Activated B cell treated with CpG ODN at 0.5 μM for 24 hours (primary cell): ENCODE measurements around the gene HMBS. TPM values are rescaled to one million over a fixed set of nuclear protein-coding genes. Genes with fewer than 3 reads are reported as not detected.
"Not testable (repeated sequence)": the region's sequence is repeated elsewhere in the genome, so short reads cannot be mapped to it uniquely, and the experiment has no call there.

Source experiments
- ATAC-seq: fragments of 200-7000 bp; cut with Tn5 transposase; one replicate; pipeline ENCODE4 v1.10.0; 2021; ENCODE audit warnings: low read depth, mild to moderate bottlenecking, moderate library complexity
- CTCF ChIA-PET: fragments of 350-600 bp; sonication (Branson Sonifier 250); formaldehyde crosslinking; loops from one replicate; lab custom pipeline; 2021; ENCODE audit warnings: antibody characterized with exemption; lab: Charles Lee
- POLR2A ChIA-PET: fragments of 350-600 bp; sonication (Branson Sonifier 250); formaldehyde crosslinking; loops from one replicate; lab custom pipeline; 2021; ENCODE audit warnings: antibody characterized with exemption; lab: Charles Lee
- DNase-seq: peaks from one replicate; pipeline ENCODE4 v3.0.0; 2022
- H3K27ac Mint-ChIP-seq: one replicate; pipeline ENCODE4 v1.8.0; 2020; ENCODE audit warnings: mixed read lengths
- H3K27me3 Mint-ChIP-seq: one replicate; pipeline ENCODE4 v1.8.0; 2021; ENCODE audit warnings: mixed read lengths
- H3K36me3 Mint-ChIP-seq: one replicate; pipeline ENCODE4 v1.8.0; 2021; ENCODE audit warnings: low read depth, mixed read lengths
- H3K4me1 Mint-ChIP-seq: one replicate; pipeline ENCODE4 v1.8.0; 2021; ENCODE audit warnings: mixed read lengths
- H3K4me3 Mint-ChIP-seq: one replicate; pipeline ENCODE4 v1.8.0; 2020; ENCODE audit warnings: mild to moderate bottlenecking, mixed read lengths
- H3K9me3 Mint-ChIP-seq: one replicate; pipeline ENCODE4 v1.8.0; 2020; ENCODE audit warnings: mixed read lengths
- intact Hi-C: fragments of 100-400 bp; cut with micrococcal nuclease; formaldehyde crosslinking; loops from one replicate; pipeline ENCODE4 v1.15.1; 2024
- total RNA-seq: library from RNA; stranded (reverse); gene quantifications from 2 replicates; pipeline ENCODE4 v1.2.3, GENCODE V29; 2022
- TF ChIP-seq, protein P1 (sequence below): fragments of 200-600 bp; IDR thresholded peaks from one replicate; pipeline ENCODE4 v1.8.0; 2022; ENCODE audit warnings: antibody characterized with exemption, mild to moderate bottlenecking

The HMBS gene
- total RNA-seq, 1 donor from 2014 or later = 26.9 TPM

GRCh38 chr11:119134389-119134978 lies 49.8 kb downstream of the HMBS start:
- H3K4me1 Mint-ChIP-seq = no peaks in the 10 kb centered on the region
- POLR2A ChIA-PET = interaction anchor here (0.6 kb wide), 1 partner anchor 13 kb away, joined by 3 read pairs; the partner anchor contains the start of gene HINFP
- no peak overlapping the region for H3K27ac Mint-ChIP-seq
- H3K36me3 Mint-ChIP-seq = peaks cover 57% of the 10 kb centered on the region
- ATAC-seq = peak; percentile 47
- H3K4me3 Mint-ChIP-seq = no peak overlapping the region
- TF ChIP-seq, protein P1, sequence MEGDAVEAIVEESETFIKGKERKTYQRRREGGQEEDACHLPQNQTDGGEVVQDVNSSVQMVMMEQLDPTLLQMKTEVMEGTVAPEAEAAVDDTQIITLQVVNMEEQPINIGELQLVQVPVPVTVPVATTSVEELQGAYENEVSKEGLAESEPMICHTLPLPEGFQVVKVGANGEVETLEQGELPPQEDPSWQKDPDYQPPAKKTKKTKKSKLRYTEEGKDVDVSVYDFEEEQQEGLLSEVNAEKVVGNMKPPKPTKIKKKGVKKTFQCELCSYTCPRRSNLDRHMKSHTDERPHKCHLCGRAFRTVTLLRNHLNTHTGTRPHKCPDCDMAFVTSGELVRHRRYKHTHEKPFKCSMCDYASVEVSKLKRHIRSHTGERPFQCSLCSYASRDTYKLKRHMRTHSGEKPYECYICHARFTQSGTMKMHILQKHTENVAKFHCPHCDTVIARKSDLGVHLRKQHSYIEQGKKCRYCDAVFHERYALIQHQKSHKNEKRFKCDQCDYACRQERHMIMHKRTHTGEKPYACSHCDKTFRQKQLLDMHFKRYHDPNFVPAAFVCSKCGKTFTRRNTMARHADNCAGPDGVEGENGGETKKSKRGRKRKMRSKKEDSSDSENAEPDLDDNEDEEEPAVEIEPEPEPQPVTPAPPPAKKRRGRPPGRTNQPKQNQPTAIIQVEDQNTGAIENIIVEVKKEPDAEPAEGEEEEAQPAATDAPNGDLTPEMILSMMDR = no peak
- DNase-seq = no peak
- H3K27me3 Mint-ChIP-seq = peaks cover 3% of the 10 kb centered on the region
- H3K9me3 Mint-ChIP-seq = no peaks in the 10 kb centered on the region
- CTCF ChIA-PET = no interaction called here
- intact Hi-C loops = no loop called here

DNA sequence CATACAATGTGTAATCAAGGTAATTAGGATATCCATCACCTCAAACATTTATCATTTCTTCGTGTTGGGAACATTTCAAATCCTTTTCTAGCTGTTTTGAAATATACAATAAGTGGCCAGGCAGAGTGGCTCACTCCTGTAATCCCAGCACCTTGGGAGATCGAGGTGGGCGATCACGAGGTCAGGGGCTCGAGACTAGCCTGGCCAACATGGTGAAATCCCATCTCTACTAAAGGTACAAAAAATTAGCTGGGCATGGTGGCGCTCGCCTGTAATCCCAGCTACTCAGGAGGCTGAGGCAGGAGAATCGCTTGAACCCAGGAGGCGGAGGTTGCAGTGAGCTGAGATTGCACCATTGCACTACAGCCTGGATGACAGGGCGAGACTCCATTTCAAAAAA lies 54.6 kb downstream of the HMBS start:
- Mint-ChIP-seq H3K27me3 (peaks cover 14% of the 10 kb centered on the region), H3K36me3 (peaks cover 11% of the 10 kb centered on the region)
- DNase-seq, H3K9me3 Mint-ChIP-seq, CTCF ChIA-PET, intact Hi-C loops, POLR2A ChIA-PET, ATAC-seq, H3K27ac Mint-ChIP-seq, H3K4me3 Mint-ChIP-seq, H3K4me1 Mint-ChIP-seq: not testable (repeated sequence)

Other genes starting within 250 kb of the HMBS start
- gene CXCR5, start 201.0 kb upstream of the HMBS start, total RNA-seq = 198 and 199 TPM in 2 replicates
- gene BCL9L, start 159.0 kb upstream of the HMBS start, total RNA-seq = 20.4 and 21.9 TPM in 2 replicates
- gene UPK2, start 128.6 kb upstream of the HMBS start, total RNA-seq = 0.27 TPM in 1 of 2 replicates, not detected in the other
- gene FOXR1, start 113.1 kb upstream of the HMBS start, total RNA-seq = not detected in 2 replicates
- gene CENATAC, start 86.7 kb upstream of the HMBS start, total RNA-seq = 66.4 and 85.7 TPM in 2 replicates
- gene RPS25, start 66.5 kb upstream of the HMBS start, total RNA-seq = 2,191 and 2,534 TPM in 2 replicates
- 56.8 and 60.1 TPM in 2 replicates for gene TRAPPC4, start 66.1 kb upstream of the HMBS start, total RNA-seq
- gene SLC37A4, start 54.0 kb upstream of the HMBS start, total RNA-seq = 12.0 and 12.1 TPM in 2 replicates
- 120 and 122 TPM in 2 replicates for gene HYOU1, start 27.7 kb upstream of the HMBS start, total RNA-seq
- 49.6 and 53.6 TPM in 2 replicates for gene VPS11, start 17.1 kb upstream of the HMBS start, total RNA-seq
- gene DPAGT1, start 17.0 kb downstream of the HMBS start, total RNA-seq = 31.0 and 33.1 TPM in 2 replicates
- gene C2CD2L, start 22.5 kb downstream of the HMBS start, total RNA-seq = 6.5 and 6.7 TPM in 2 replicates
- 47.8 and 62.6 TPM in 2 replicates for gene HINFP, start 36.7 kb downstream of the HMBS start, total RNA-seq
- not detected in 2 replicates for gene ABCG4, start 64.2 kb downstream of the HMBS start, total RNA-seq
- gene NLRX1, start 83.8 kb downstream of the HMBS start, total RNA-seq = 9.8 TPM in 2 replicates
- gene NHERF4, start 100.6 kb downstream of the HMBS start, total RNA-seq = 0.13 and 0.27 TPM in 2 replicates
- 26.2 and 27.8 TPM in 2 replicates for gene CBL, start 121.5 kb downstream of the HMBS start, total RNA-seq
- 0.15 and 0.20 TPM in 2 replicates for gene MCAM, start 232.2 kb downstream of the HMBS start, total RNA-seq
- 20.1 and 21.2 TPM in 2 replicates for gene RNF26, start 249.6 kb downstream of the HMBS start, total RNA-seq